Esophagus squamous epithelium (tissue), 4 donors: Measurements from ENCODE around the gene DOCK11.

ENCODE experiments used
- CTCF ChIP-seq, 6 experiments: fragments of 450-650 bp in 4 of 6; fragments of 200-600 bp in 2 of 6; sonication (generic) in 2 of 6; IDR thresholded peaks; one replicate each; pipeline ENCODE4 v1.5.1; 2016 to 2019; ENCODE audit warnings: antibody characterized with exemption in 6 of 6, mild to moderate bottlenecking in 4 of 6, moderate library complexity in 4 of 6
- POLR2A ChIP-seq, 4 donors: fragments of 450-650 bp; IDR thresholded peaks; one replicate each; pipeline ENCODE4 v1.6.1; 2017; ENCODE audit warnings: antibody characterized with exemption in 4 of 4, mild to moderate bottlenecking in 4 of 4, moderate library complexity in 3 of 4

DNA sequence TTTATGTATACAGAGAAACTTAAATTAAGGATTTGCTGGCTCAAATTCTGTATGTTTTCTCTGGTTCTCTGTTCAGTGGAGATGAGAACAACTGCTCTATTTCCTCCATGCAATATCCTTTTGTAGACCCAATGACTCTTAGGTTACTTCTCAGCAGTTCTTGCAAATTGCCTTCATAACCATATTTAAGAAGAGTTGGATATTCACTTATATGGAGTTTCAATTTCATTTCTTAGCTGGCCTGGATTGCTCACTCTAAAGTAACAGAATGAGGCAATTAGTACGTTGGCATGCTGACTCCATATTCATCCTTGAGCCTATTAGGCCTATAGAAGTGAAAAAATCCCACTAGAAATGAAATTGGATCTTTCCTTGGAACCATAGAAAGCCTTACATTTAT lies 93.6 kb downstream of the DOCK11 start:
- TF ChIP-seq POLR2A (IDR thresholded peaks at IDR 0.05) (no peak), CTCF (IDR thresholded peaks at IDR 0.05) (no peak)
